GM21529 (cell line): ENCODE results near the gene HIVEP3.

Experiments used
- ATAC-seq: cut with Tn5 transposase; IDR thresholded peaks from one replicate; pipeline ENCODE4 v1.9.1; 2021; ENCODE audit not compliant: unreplicated experiment

HIVEP3 gene

GRCh38 chr1:41849211-41849759, 69.4 kb downstream of the HIVEP3 start:
- no peak for ATAC-seq

DNA sequence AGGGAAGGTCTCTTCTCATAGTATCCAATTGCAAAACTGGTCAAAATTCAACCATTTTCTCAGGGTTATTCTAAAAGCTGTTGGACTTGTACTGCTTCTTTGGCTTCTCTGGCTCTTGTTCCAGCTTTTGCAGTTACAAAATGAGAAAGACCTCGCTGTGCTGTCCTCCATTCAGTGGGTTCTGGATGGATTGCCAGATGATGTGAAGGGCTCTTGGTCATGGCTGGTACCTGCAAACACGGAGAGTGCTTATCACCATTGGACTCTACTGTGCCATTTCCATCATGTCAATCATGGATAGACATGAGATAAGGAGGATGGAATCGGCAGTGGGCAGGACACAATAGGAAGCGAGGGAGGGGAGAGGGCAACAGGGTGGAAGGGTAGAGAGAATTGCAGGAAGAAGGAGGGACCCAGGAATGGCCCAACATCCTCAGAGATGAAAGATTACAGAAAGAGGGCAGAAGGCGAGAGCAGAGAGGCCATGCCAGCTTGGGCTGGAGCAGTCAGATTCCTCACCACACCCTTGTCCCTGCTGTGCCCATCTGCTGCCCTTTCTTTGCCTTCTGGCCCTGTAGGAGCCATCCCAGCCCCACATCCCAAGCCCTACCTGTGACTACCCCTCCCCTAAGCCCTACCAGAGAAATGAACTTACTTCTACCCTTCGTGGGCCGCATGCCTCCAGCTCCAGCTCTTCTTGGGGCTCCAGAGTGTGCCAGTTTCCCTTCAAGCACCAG, 70.3 kb downstream of the HIVEP3 start:
- no peak for ATAC-seq

- ATAC-seq = no peak
These were observed 71.0 kb downstream of the HIVEP3 start for GRCh38 chr1:41847733-41848132.

DNA sequence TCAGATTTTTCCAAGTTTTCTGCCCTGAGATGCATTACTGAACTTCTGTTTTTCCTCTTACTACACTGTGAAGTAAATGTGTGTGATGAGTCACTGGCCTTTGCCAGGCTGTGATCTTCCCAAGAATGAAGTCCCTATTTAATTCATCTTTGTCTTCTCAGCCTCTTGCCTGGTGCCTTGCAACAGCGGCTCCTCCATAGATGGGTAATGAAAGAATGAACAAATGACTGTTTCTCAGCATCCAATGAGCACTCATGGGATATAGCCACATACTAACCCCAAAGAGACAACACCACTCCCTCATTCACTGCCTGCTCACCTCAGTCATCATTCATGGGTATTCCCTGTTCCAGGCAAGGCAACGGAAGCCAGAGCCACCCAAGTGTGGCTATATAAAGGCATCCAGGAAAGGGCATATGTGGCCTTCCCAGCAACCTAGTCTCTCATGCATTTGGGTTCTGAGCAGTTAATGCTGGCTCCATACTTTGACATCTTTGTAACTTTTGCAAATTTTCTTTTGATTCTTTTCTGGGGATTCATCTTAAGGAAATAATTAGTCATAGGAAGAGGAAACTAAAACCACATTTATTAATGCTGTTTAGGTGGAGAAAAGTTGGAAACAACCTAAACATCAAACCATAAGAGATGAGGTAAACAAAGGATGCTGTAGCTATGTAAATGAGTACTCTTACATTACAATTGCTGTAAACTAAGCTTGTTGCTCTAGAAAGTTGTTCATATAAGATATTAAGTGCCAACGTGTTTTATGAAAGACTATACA, 71.9 kb downstream of the HIVEP3 start:
- ATAC-seq = no peak

DNA sequence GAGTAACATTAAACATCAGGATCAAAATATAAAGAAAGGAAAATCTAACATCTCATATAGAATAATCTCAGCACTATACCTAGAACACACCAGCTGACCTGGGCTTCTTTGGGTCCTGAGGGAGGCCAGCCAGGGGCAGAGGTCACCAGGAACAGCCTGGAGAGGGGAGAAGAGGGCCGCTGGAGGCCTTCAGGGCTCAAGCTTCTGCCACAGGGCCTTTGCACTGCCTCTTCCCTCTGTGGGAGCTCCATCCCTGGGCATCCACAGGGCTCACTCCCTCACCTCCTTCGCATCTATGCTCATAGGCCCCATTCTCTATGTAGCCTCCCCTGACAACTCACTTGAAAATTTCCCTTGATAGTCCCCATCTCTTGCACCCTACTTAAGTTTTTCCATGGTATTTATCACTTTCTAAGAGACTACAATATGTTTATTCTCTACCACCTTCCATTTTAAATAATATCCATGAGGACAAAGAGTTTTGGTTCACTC, 73.9 kb downstream of the HIVEP3 start:
- no peak for ATAC-seq

- ATAC-seq = no peak
These were observed 74.5 kb downstream of the HIVEP3 start for GRCh38 chr1:41844255-41844654.

DNA sequence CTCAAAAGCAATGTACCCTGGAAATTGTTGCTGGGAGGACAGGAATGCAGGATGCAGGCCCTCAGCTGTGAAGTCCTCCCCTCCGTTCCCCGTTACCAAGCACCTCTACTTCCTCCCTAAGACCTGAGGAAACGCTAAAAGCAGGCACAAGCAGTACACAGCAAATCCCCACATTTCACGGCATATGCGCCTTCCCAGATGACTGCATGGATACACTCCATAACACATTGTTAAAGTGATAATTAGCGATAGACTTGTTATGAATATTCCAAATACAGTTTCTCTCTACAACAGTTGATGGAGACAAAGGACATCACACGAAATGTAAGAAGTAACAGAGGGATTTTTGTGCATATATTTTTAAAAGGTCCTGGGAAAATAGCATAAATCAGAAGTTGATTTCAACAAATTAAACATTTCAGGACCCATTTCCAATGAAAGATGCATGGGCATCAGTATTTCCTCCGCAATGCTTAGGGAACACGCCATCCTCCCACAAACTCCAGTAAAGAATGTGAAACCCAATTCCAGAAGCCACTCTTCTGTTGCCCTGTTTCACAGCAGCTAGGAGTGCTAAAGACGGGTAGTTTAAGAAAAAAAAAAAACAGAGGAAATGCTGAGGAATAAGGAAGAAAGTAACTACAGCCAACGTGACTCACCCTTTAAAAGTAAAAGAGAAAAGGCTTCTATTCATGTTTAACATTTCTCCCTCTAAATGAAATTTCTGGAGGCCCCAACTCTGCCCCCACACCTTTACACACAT, 75.5 kb downstream of the HIVEP3 start:
- ATAC-seq = no peak

DNA sequence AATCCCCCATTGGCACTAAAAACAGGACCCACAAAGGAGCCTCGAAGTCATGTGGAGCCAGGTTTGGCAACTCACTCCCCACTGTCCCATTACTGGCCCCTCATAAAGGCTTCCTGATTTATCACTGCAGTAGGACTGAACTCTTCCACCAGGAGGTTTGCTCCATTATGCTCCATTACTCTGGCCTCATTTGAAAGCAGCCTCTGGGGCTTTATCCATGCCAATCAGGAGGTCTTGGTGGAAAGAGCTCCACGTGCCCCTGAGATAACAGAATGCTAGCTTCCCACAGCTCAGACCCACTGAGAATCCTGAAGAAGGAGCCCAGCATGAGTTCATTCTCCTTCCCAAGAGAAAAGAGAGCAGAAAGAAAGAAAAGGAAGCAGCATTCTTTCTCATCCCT, 76.4 kb downstream of the HIVEP3 start:
- no peak for ATAC-seq

DNA sequence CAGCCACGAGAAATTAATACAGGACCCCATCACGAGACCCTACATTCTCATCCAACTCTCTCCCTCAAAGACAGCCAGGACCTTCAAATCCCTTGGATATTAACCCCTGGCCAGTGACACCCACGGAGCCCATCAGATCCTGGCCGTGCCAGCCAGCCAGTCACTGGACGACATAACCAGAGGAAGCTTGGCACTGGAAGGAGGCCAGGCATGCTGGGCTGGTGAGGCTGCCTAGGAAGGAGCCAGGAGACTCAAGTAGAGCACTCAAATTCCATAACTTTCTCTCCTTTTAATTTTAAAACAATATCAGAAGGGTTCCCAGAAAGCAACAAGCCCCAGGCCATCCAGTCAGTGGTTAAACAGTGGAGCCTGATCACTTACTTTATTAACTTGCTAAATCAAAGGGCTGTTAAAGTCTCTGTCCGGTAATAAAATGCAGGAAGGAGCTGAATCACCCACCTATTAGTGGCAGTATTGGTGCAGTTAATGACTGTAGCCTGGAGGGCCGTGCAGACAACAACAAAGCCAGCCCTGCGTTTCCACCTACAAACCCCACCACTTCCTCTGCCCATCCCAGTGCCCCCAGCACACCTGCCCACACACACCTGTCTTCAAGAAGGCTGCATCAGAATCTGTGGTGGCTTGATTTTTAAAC, 78.0 kb downstream of the HIVEP3 start:
- no peak for ATAC-seq

DNA sequence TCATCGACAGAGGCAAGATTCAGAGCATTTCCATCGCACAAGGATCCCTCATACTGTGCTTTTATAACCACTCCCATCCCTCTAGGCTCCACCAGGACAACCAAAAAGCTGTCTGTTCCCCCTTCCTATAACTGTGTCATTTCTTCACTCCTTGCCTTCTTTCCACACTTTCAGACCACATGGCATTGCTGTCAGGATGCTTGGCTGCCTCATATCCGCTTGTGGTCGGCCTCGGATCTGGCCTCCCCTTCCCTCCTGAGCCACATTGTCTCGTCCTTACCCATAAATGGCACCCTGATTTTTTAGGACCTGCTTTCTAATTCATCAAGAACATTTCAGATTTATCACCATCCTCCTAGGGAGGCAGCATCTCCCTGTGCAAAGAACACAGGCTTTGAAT, 80.5 kb downstream of the HIVEP3 start:
- no peak for ATAC-seq

- ATAC-seq = no peak
These were observed 81.0 kb downstream of the HIVEP3 start for GRCh38 chr1:41837691-41838090.

DNA sequence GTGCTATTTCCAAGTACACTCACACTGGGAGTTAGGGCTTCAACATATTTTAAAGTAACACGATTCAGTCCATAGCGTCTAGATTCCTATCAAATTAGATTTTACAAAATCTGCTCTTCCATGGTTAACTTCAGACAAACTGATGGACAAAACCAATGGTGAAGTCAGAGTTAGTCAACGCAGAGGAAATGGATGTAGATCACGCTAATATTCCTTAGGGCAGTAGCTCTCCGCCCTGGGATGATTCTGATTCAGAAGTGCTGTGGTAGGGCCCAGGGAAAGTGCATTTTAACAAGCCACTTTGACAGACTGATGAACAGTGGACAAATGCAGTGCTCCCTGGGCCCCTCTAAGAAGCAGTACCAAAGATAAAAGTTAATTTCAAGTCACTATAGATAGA, 83.2 kb downstream of the HIVEP3 start:
- no peak for ATAC-seq

DNA sequence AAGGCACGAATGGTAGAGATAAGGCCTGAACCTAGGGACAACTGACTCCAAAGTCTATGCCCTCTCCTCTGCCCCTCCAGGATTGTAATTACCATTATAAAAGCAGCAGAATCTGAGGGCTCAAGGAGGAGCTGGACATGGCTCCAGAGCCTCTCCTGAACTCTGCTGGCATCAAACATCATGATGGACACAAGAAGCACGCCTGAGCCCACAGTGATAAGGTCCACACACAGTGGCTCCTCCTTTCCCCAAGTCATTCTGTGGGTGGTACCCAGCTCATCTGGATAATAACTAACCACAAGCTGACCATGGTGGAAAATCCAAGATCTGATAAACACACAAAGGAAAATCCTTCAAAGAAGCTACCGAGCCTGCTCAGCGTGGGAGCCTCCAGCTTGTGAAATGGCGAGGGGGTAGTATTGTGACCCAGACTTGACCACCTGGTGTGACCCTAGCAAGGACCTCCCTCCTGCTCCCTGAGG, 85.2 kb downstream of the HIVEP3 start:
- ATAC-seq = no peak

GRCh38 chr1:41830726-41831125, 88.0 kb downstream of the HIVEP3 start:
- no peak for ATAC-seq

DNA sequence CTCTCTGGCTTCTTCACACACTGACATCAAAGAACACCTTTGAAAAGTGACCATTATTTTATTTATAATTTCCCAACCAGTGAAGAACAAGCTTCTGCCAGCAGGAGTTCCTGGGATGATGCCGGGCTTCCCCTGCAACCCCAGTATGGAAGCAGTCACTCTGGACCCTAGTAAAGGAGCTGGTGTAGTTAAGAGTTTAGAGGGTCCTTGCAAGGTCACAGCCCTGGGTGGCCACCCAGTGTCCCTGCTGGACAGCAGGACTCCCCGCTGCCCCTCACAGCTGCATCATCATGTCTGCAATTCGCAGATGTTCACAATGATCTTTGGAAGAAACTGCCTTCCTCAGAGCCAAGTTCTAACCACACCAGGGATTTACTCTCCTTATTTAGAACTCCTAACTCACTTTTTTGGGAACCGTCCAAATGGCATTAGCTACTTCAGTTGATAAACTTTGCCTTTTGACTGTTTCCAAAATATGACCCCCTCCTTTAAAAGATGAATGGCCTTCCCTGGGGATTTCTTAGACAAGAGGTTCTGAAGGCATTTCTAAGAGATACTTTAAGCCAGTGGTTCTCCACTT, 90.6 kb downstream of the HIVEP3 start:
- ATAC-seq = no peak

DNA sequence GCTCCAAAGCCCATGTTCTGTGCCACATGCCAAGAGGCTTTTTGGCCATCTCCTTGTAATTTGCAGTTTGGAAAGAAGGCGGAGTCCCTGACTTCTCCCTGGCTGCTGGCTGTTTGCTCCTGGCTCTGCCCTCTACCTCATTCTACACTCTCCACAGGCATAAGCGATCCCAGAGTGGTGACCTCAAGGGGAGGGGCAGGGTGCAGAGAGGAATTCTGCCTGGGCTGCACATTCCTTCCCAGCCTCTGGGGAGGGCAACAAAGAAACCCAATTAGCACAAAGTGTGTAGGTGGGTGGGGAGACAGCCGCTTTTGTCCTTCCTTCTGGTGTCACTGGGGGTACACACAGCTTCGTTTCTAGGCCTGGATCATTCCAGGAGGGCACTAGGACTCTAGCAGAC, 95.3 kb downstream of the HIVEP3 start:
- ATAC-seq = no peak

- ATAC-seq = no peak
These were observed 95.9 kb downstream of the HIVEP3 start for GRCh38 chr1:41822866-41823265.

DNA sequence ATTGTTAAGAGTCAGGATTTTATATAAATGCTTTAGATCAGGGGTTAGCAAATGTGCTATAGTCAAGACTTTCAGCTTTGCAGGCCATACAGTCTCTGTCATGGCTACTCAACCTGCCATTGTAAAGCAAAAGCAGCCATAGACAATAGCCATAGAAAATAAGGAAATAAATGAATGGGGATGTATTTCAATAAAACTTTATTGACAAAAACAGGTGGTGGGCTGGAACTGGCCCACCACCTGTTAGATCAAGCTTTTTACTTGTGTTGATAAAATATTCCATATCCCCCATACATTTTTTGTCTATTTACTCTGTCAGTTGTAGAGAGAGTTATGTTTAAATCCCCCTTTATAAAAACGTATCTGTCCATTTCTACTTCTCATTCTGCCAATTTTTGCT, 98.9 kb downstream of the HIVEP3 start:
- ATAC-seq = no peak

DNA sequence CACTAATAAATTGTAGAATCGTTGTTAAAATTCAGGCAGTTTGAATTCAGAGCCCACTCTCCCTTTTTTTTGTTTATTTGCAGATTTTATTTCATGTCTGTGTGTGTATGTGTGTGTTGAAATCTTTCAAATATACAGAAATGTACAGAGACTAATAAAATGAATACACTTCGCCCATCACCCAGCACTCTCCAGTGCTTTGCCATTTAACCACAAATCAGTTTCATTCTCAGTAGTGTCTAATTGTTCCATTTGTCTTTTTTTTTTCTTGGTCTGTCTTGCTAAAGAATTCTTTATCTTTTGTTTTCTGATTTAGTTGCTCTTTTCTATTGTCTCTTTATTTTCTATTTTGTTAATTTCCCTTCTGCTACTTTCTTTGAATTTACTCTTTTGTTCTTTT, 99.7 kb downstream of the HIVEP3 start:
- no peak for ATAC-seq

- no peak for ATAC-seq
These were observed 102.7 kb downstream of the HIVEP3 start for GRCh38 chr1:41816061-41816460.
